DOHH2 (cell line): ENCODE measurements around the gene RBBP8NL.

ENCODE experiments used
- H3F3A ChIP-seq: fragments of 200-600 bp; sonication (generic), shearing (Covaris generic); 2 replicates; pipeline ENCODE4 v1.6.0; 2016; ENCODE audit warnings: antibody characterized with exemption, mild to moderate bottlenecking; ENCODE audit not compliant: control insufficient read depth, insufficient read depth
- H3K27ac ChIP-seq: fragments of 200-600 bp; sonication (generic); 2 replicates; pipeline ENCODE4 v1.5.1; 2014; ENCODE audit warnings: low read depth, mild to moderate bottlenecking, low read length, moderate library complexity
- H3K27me3 ChIP-seq: fragments of 200-600 bp; sonication (generic); 2 replicates; pipeline ENCODE4 v1.6.1; 2014; ENCODE audit warnings: mild to moderate bottlenecking, low read length, mixed read lengths; ENCODE audit not compliant: control insufficient read depth
- H3K36me3 ChIP-seq: fragments of 200-600 bp; sonication (generic); 2 replicates; pipeline ENCODE4 v1.6.1; 2014; ENCODE audit warnings: mild to moderate bottlenecking, low read length, moderate library complexity, mixed read lengths; ENCODE audit not compliant: control insufficient read depth
- H3K4me1 ChIP-seq: fragments of 200-600 bp; sonication (generic); 2 replicates; pipeline ENCODE4 v1.6.1; 2014; ENCODE audit warnings: mild to moderate bottlenecking, low read length, mixed read lengths; ENCODE audit not compliant: control insufficient read depth
- H3K4me2 ChIP-seq: fragments of 200-600 bp; sonication (generic); 2 replicates; pipeline ENCODE4 v1.6.0; 2014; ENCODE audit warnings: mild to moderate bottlenecking, low read length, moderate library complexity
- H3K4me3 ChIP-seq: fragments of 200-600 bp; sonication (generic); 2 replicates; pipeline ENCODE4 v1.5.1; 2014; ENCODE audit warnings: mild to moderate bottlenecking, low read length, mixed read lengths
- H3K79me2 ChIP-seq: fragments of 200-600 bp; sonication (generic); 2 replicates; pipeline ENCODE4 v1.6.1; 2014; ENCODE audit warnings: mild to moderate bottlenecking, low read length, mixed read lengths; ENCODE audit not compliant: control insufficient read depth
- H3K9me2 ChIP-seq: fragments of 200-600 bp; sonication (generic); replicated peaks from 2 replicates; pipeline ENCODE4 v1.6.1; 2014; ENCODE audit warnings: mild to moderate bottlenecking, low read length, mixed read lengths; ENCODE audit not compliant: control insufficient read depth
- H3K9me3 ChIP-seq: fragments of 200-600 bp; sonication (generic); 2 replicates; pipeline ENCODE4 v1.6.1; 2014; ENCODE audit warnings: antibody characterized with exemption, low read length, mixed read lengths; ENCODE audit not compliant: control insufficient read depth, insufficient read depth
- H4K20me1 ChIP-seq: fragments of 200-600 bp; sonication (generic); 2 replicates; pipeline ENCODE4 v1.6.0; 2014; ENCODE audit warnings: low read depth, mild to moderate bottlenecking, antibody characterized with exemption, low read length, moderate library complexity; ENCODE audit not compliant: control insufficient read depth, insufficient read depth
- CTCF ChIP-seq: fragments of 200-600 bp; sonication (generic); IDR thresholded peaks from one replicate; pipeline ENCODE4 v1.5.1; 2014; ENCODE audit warnings: antibody characterized with exemption, mild to moderate bottlenecking, low read depth, low read length; ENCODE audit not compliant: poor library complexity, severe bottlenecking
- EZH2phosphoT487 ChIP-seq: fragments of 200-600 bp; sonication (generic); IDR thresholded peaks from 2 replicates; pipeline ENCODE4 v1.6.1; 2017; ENCODE audit warnings: borderline replicate concordance, mild to moderate bottlenecking, antibody characterized with exemption, low read length, moderate library complexity, mixed read lengths

The RBBP8NL gene

GRCh38 chr20:62470001-62470400, 42.7 kb upstream of the RBBP8NL start:
- no peaks in the 10 kb centered on the region for H3K79me2 ChIP-seq
- no peaks in the 10 kb centered on the region for H3K36me3 ChIP-seq
- no peaks in the 10 kb centered on the region for H3K27me3 ChIP-seq
- no peak overlapping the region for H3K4me3 ChIP-seq
- H3K9me2 ChIP-seq: no peaks in the 10 kb centered on the region
- H3K4me2 ChIP-seq: no peak overlapping the region
- no peaks in the 10 kb centered on the region for H3K4me1 ChIP-seq
- no peaks in the 10 kb centered on the region for H3F3A ChIP-seq
- no peaks in the 10 kb centered on the region for H3K9me3 ChIP-seq
- no peak overlapping the region for H3K27ac ChIP-seq
- H4K20me1 ChIP-seq: no peaks in the 10 kb centered on the region
- no peak for TF ChIP-seq CTCF
- no peak for TF ChIP-seq EZH2phosphoT487

DNA sequence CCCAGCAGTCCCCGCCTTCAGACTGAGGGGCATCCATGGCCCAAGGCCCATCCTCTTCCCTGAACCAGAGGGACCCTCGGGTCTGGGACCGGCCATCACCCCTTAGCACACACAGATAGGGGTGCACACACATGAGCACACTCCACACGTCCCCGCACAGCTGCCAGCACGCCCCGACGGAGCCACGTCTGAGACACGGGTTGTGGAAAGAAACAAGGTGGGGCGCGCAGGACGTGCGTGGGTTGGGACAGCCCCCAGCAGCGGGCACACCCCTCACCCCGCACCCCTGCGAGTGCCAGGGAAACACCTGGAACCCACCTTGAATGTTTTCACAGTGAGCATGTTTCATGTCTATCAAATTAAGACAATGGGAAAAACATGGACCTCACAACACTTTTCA, 42.0 kb upstream of the RBBP8NL start:
- H4K20me1 ChIP-seq: no peaks in the 10 kb centered on the region

GRCh38 chr20:62466806-62467537, 39.6 kb upstream of the RBBP8NL start:
- Histone ChIP-seq H3K27ac (no peak overlapping the region), H3K9me3 (no peaks in the 10 kb centered on the region), H3K79me2 (no peaks in the 10 kb centered on the region), H3K4me1 (no peaks in the 10 kb centered on the region), H3K9me2 (no peaks in the 10 kb centered on the region), H3K4me3 (no peak overlapping the region), H3K4me2 (no peak overlapping the region), H4K20me1 (no peaks in the 10 kb centered on the region), H3K27me3 (no peaks in the 10 kb centered on the region), H3K36me3 (no peaks in the 10 kb centered on the region), H3F3A (no peaks in the 10 kb centered on the region)
- no peak for TF ChIP-seq EZH2phosphoT487
- TF ChIP-seq CTCF: no peak

More for the DNA sequence above, 42.0 kb upstream of the RBBP8NL start:
- no peak for TF ChIP-seq EZH2phosphoT487
- no peak for TF ChIP-seq CTCF
- Histone ChIP-seq H3F3A (no peaks in the 10 kb centered on the region), H3K9me2 (no peaks in the 10 kb centered on the region), H3K4me2 (no peak overlapping the region), H3K9me3 (no peaks in the 10 kb centered on the region), H3K36me3 (no peaks in the 10 kb centered on the region), H3K27ac (no peak overlapping the region), H3K4me3 (no peak overlapping the region), H3K79me2 (no peaks in the 10 kb centered on the region), H3K4me1 (no peaks in the 10 kb centered on the region), H3K27me3 (no peaks in the 10 kb centered on the region)
